CD14-positive monocyte (primary cell): ENCODE measurements around the gene CTNNBL1. TPM values are rescaled to one million over a fixed set of nuclear protein-coding genes. Genes with fewer than 3 reads are reported as not detected.
A peak's percentile ranks its signal among the peaks of the same experiment; 100 is the strongest.

Experiments used
- DNase-seq, 3 donors: peaks; one replicate each; pipeline ENCODE4 v3.0.0-alpha.2; 2011 to 2022
- H2AFZ ChIP-seq: 2 replicates; pipeline ENCODE4 v1.6.0; 2012; ENCODE audit warnings: mild to moderate bottlenecking, low read depth, low read length, inconsistent platforms; ENCODE audit not compliant: insufficient read depth, poor library complexity, severe bottlenecking
- H3K27ac ChIP-seq, 2 donors: 1 replicate in 1 of 2; 2 replicates in 1 of 2; pipeline ENCODE4 v1.5.1; 2012 to 2013; ENCODE audit warnings: low read length in 2 of 2, control low read depth in 1 of 2, inconsistent platforms in 1 of 2, low read depth in 1 of 2, mild to moderate bottlenecking in 1 of 2
- H3K27me3 ChIP-seq, 2 donors: one replicate each; pipeline versions ENCODE4 v1.6.0 to v1.6.1; 2011 to 2013; ENCODE audit warnings: low read length in 2 of 2; ENCODE audit not compliant: control insufficient read depth in 2 of 2, insufficient read depth in 2 of 2
- H3K36me3 ChIP-seq, 2 donors: replicated peaks in 1 of 2; 1 replicate in 1 of 2; 2 replicates in 1 of 2; pipeline versions ENCODE4 v1.5.1 to v1.6.1; 2012 to 2013; ENCODE audit warnings: low read length in 2 of 2, control low read depth in 1 of 2, inconsistent platforms in 1 of 2, mild to moderate bottlenecking in 1 of 2; ENCODE audit not compliant: insufficient read depth in 2 of 2, control insufficient read depth in 1 of 2
- H3K4me1 ChIP-seq, 2 donors: 1 replicate in 1 of 2; 2 replicates in 1 of 2; pipeline versions ENCODE4 v1.5.1 to v1.6.1; 2012 to 2013; ENCODE audit warnings: low read length in 2 of 2, control low read depth in 1 of 2, inconsistent platforms in 1 of 2, mild to moderate bottlenecking in 1 of 2, moderate library complexity in 1 of 2; ENCODE audit not compliant: insufficient read depth in 2 of 2, control insufficient read depth in 1 of 2
- H3K4me2 ChIP-seq: replicated peaks from 2 replicates; pipeline ENCODE3; 2012; ENCODE audit warnings: low read length, moderate library complexity, mild to moderate bottlenecking; ENCODE audit not compliant: poor library complexity, severe bottlenecking; ENCODE audit errors: extremely low read depth
- H3K4me3 ChIP-seq, 3 experiments: fragments of 200-600 bp in 1 of 3; sonication (generic) in 1 of 3; replicated peaks in 1 of 3; 1 replicate in 2 of 3; 2 replicates in 1 of 3; pipeline ENCODE4 v1.5.1; 2011 to 2013; ENCODE audit warnings: low read length in 3 of 3, mild to moderate bottlenecking in 3 of 3, control low read depth in 2 of 3, low read depth in 2 of 3, inconsistent platforms in 1 of 3, moderate library complexity in 1 of 3
- H3K79me2 ChIP-seq: 2 replicates; pipeline ENCODE4 v1.6.0; 2012; ENCODE audit warnings: mild to moderate bottlenecking, control low read depth, inconsistent platforms, low read length, moderate library complexity; ENCODE audit not compliant: insufficient read depth
- H3K9ac ChIP-seq: 2 replicates; pipeline ENCODE4 v1.6.0; 2017; ENCODE audit warnings: low read length, mild to moderate bottlenecking; ENCODE audit not compliant: insufficient read depth, poor library complexity, severe bottlenecking
- H3K9me3 ChIP-seq, 2 donors: replicated peaks in 1 of 2; 1 replicate in 1 of 2; 2 replicates in 1 of 2; pipeline versions ENCODE4 v1.5.1 to v1.6.1; 2012 to 2013; ENCODE audit warnings: low read length in 2 of 2, control low read depth in 1 of 2; ENCODE audit not compliant: control insufficient read depth in 1 of 2, insufficient read depth in 1 of 2
- H4K20me1 ChIP-seq: 2 replicates; pipeline ENCODE4 v1.6.0; 2012; ENCODE audit warnings: mild to moderate bottlenecking, low read length, control low read depth, moderate library complexity; ENCODE audit not compliant: insufficient read depth
- H3K27ac Mint-ChIP-seq, 7 donors: one replicate each; pipeline ENCODE4 v1.8.0; 2020; ENCODE audit warnings: mild to moderate bottlenecking in 7 of 7, mixed read lengths in 7 of 7, moderate library complexity in 6 of 7, inconsistent platforms in 2 of 7
- H3K27me3 Mint-ChIP-seq, 3 donors: one replicate each; pipeline ENCODE4 v1.8.0; 2021 to 2022; ENCODE audit warnings: low read depth in 3 of 3, mild to moderate bottlenecking in 3 of 3, mixed read lengths in 3 of 3, moderate library complexity in 3 of 3, inconsistent platforms in 1 of 3
- H3K36me3 Mint-ChIP-seq, 2 donors: one replicate each; pipeline ENCODE4 v1.8.0; 2020; ENCODE audit warnings: mixed read lengths in 2 of 2, inconsistent platforms in 1 of 2, mild to moderate bottlenecking in 1 of 2
- H3K4me1 Mint-ChIP-seq: one replicate; pipeline ENCODE4 v1.8.0; 2020; ENCODE audit warnings: mild to moderate bottlenecking, mixed read lengths
- H3K4me3 Mint-ChIP-seq, 2 donors: one replicate each; pipeline ENCODE4 v1.8.0; 2020; ENCODE audit warnings: mild to moderate bottlenecking in 2 of 2, mixed read lengths in 2 of 2, moderate library complexity in 1 of 2
- H3K9me3 Mint-ChIP-seq, 7 donors: one replicate each; pipeline ENCODE4 v1.8.0; 2020 to 2022; ENCODE audit warnings: mixed read lengths in 7 of 7, mild to moderate bottlenecking in 6 of 7, moderate library complexity in 6 of 7, inconsistent platforms in 2 of 7
- CTCF ChIP-seq: fragments of 200-600 bp; IDR thresholded peaks from one replicate; pipeline ENCODE4 v1.8.0; 2022; ENCODE audit warnings: antibody characterized with exemption, mild to moderate bottlenecking
- WGBS: methylation state at CpG from one replicate; pipeline ENCODE4 v1.1.5; 2013; ENCODE audit warnings: missing lambda C conversion rate; ENCODE audit not compliant: insufficient coverage; 5-methylcytosine and 5-hydroxymethylcytosine counted together
- intact Hi-C, 2 donors: fragments of 100-400 bp; cut with micrococcal nuclease; formaldehyde crosslinking; loops; one replicate each; pipeline versions ENCODE4 v1.15.0 to v1.15.1; 2023
- polyA plus RNA-seq, 3 donors: library from polyadenylated mRNA; depleted of rRNA in 1 of 3; unstranded in 2 of 3; stranded (reverse) in 1 of 3; fragments of 300-500 nt in 2 of 3; fragments of >200 nt in 1 of 3; fragmentation: Illumina TruSeq in 2 of 3; gene quantifications; 1 replicate in 2 of 3; 2 replicates in 1 of 3; pipeline ENCODE4 v1.2.3, GENCODE V29; 2012 to 2021

CTNNBL1 gene
- polyA plus RNA-seq, 3 donors = 35.5 to 83.2 (median 77.3) TPM

- Histone ChIP-seq H3K4me2 (no peak overlapping the region), H3K4me3 (no peak overlapping the region), H3K79me2 (no peaks in the 10 kb centered on the region), H2AFZ (no peak overlapping the region), H3K36me3 (no peaks in the 10 kb centered on the region), H3K9ac (no peak overlapping the region), H3K4me1 (peaks cover 0 to 3% of the 10 kb centered on the region in 2 donors), H4K20me1 (no peaks in the 10 kb centered on the region), H3K27ac (no peak overlapping the region), H3K27me3 (peaks cover 19 to 66% of the 10 kb centered on the region in 2 donors), H3K9me3 (peaks cover 0 to 7% of the 10 kb centered on the region in 2 donors)
- no peak for DNase-seq
- H3K27ac Mint-ChIP-seq = no peak overlapping the region
- intact Hi-C loops = no loop called here
- peaks cover 51 to 95% (median 82%) of the 10 kb centered on the region in 3 donors for H3K27me3 Mint-ChIP-seq
- 55% methylated on average over 2 of the region's 6 CpGs for WGBS
- peaks cover 7% of the 10 kb centered on the region for H3K4me1 Mint-ChIP-seq
- peaks cover 0 to 2% of the 10 kb centered on the region in 2 donors for H3K36me3 Mint-ChIP-seq
- TF ChIP-seq CTCF = no peak
- H3K9me3 Mint-ChIP-seq = peaks cover 0 to 25% (median 2%) of the 10 kb centered on the region in 7 donors
- no peak overlapping the region for H3K4me3 Mint-ChIP-seq
Observed at GRCh38 chr20:37912874-37913273, 219.0 kb downstream of the CTNNBL1 start.

GRCh38 chr20:37913567-37914366 lies 219.9 kb downstream of the CTNNBL1 start:
- peaks cover 19 to 69% of the 10 kb centered on the region in 2 donors for H3K27me3 ChIP-seq
- no peak for TF ChIP-seq CTCF
- no peak overlapping the region for H2AFZ ChIP-seq
- H3K4me3 ChIP-seq = no peak overlapping the region
- intact Hi-C loops = no loop called here
- H3K27ac ChIP-seq = no peak overlapping the region
- H4K20me1 ChIP-seq = no peaks in the 10 kb centered on the region
- 95% methylated on average over 18 of the region's 19 CpGs for WGBS
- peaks cover 0 to 3% of the 10 kb centered on the region in 2 donors for H3K4me1 ChIP-seq
- Mint-ChIP-seq H3K9me3 (peaks cover 0 to 25% (median 2%) of the 10 kb centered on the region in 7 donors), H3K4me3 (peak overlapping the region in 1 of 2 donors; percentile 73), H3K27ac (peak overlapping the region in 1 of 7 donors; percentile 7), H3K4me1 (peaks cover 7% of the 10 kb centered on the region), H3K27me3 (peaks cover 54 to 95% (median 83%) of the 10 kb centered on the region in 3 donors), H3K36me3 (peaks cover 0 to 2% of the 10 kb centered on the region in 2 donors)
- H3K4me2 ChIP-seq = no peak overlapping the region
- H3K9me3 ChIP-seq = peaks cover 0 to 7% of the 10 kb centered on the region in 2 donors
- H3K9ac ChIP-seq = no peak overlapping the region
- no peaks in the 10 kb centered on the region for H3K79me2 ChIP-seq
- H3K36me3 ChIP-seq = no peaks in the 10 kb centered on the region
- no peak for DNase-seq
